ENCODE measurements around the gene NUDT4. TPM values are rescaled to one million over a fixed set of nuclear protein-coding genes. Genes with fewer than 3 reads are reported as not detected.
A peak's percentile ranks its signal among the peaks of the same experiment; 100 is the strongest.

Gene NUDT4
- total and polyA plus RNA-seq, 9 of the 15 experiments (the other 6 are each of a cell fraction or from before 2014, with no cell fraction given) = 38.1 to 164 (median 99.2) TPM

DNA sequence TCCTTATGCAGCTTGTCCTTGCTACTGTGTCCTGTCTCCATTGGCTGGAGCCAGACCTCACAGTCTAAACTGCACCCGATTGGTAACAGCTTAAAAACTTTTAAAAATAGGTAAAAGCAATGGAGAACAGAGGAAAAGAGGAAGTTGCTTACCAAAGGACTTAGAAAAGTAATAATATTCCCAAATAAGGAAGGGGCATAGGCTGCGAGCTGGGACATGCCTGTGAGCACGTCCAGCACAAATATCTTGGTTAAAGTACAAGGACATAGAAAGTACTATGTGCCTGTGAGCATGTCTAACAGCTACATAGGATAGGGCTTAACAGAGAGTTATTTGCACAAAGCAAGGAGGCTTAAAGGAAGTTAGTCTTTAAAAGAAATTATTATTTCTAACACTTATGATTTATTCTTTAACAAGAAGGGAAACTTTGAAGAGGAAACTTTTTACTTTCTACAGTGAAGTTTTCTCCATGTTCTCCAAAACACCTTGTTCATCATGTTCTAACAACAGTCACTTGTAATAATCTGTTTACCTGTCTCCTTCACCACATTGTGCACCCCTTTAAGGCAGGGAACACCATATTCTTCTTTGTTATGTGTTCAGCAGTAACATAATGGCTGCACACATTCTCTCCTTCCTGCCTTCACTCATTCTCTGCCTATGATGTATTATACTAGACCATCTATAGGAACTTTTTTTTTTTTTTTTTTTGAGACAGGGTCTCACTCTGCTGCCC lies 73.9 kb downstream of the NUDT4 start:
- Histone ChIP-seq H3K9me3 (replicated peaks; ENCODE audit: control insufficient read depth, insufficient read depth, low read depth, low read length) (no peaks in the 10 kb centered on the region), H3K9me1 (ENCODE audit: control insufficient read depth, insufficient read depth, low read length) (no peaks in the 10 kb centered on the region), H2AFZ (ENCODE audit: low read depth, low read length) (peak overlapping the region; percentile 65; the same call in 1 of the 2 replicates), H3K4me1 (replicated peaks in 1 of 2; ENCODE audit: control insufficient read depth in 2 of 2, insufficient read depth in 2 of 2, low read length in 2 of 2) (no peaks in the 10 kb centered on the region), H3K4me3 (no peak overlapping the region), H3K9ac (ENCODE audit: insufficient read depth in 1 of 2, low read depth in 2 of 2, low read length in 2 of 2) (no peak overlapping the region), H3K36me3 (ENCODE audit: control insufficient read depth, insufficient read depth, low read length) (no peaks in the 10 kb centered on the region), H3K27me3 (ENCODE audit: control insufficient read depth in 2 of 2, insufficient read depth in 2 of 2, low read length in 2 of 2) (no peaks in the 10 kb centered on the region), H3K4me2 (ENCODE audit: insufficient read depth, low read length) (no peak overlapping the region), H3K79me2 (ENCODE audit: control insufficient read depth, insufficient read depth, low read length) (no peaks in the 10 kb centered on the region), H3K27ac (ENCODE audit: extremely low read depth, low read depth, low read length) (no peak overlapping the region), H4K20me1 (replicated peaks; ENCODE audit: control insufficient read depth, insufficient read depth, low read length) (no peaks in the 10 kb centered on the region)
- DNase-seq (ENCODE audit: extremely low read depth in 1 of 4, low spot score in 3 of 4) (no peak), FAIRE-seq (no peak), ATAC-seq (no peak)
- ChIA-PET CTCF (ENCODE audit: low intra/inter-chr PET ratio) (no interaction called here), POLR2A (no interaction called here)
- in situ Hi-C loops (cut with MboI) (no loop called here), intact Hi-C loops (cut with micrococcal nuclease) (no loop called here)
- BruUV-seq (replicated peaks) = no TSS peak
- TF ChIP-seq, protein P1, sequence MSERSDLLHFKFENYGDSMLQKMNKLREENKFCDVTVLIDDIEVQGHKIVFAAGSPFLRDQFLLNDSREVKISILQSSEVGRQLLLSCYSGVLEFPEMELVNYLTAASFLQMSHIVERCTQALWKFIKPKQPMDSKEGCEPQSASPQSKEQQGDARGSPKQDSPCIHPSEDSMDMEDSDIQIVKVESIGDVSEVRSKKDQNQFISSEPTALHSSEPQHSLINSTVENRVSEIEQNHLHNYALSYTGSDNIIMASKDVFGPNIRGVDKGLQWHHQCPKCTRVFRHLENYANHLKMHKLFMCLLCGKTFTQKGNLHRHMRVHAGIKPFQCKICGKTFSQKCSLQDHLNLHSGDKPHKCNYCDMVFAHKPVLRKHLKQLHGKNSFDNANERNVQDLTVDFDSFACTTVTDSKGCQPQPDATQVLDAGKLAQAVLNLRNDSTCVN (CRISPR knock-in tag; IDR thresholded peaks at IDR 0.05) = no peak
- TF ChIP-seq TOE1 (IDR thresholded peaks at IDR 0.05; ENCODE audit: borderline replicate concordance) (no peak), TOE1 (CRISPR knock-in tag; IDR thresholded peaks at IDR 0.05; ENCODE audit: borderline replicate concordance, low read depth) (no peak), ZKSCAN1 (IDR thresholded peaks at IDR 0.05; ENCODE audit: low read depth, low read length) (no peak), SPI1 (IDR thresholded peaks at IDR 0.05; ENCODE audit: borderline replicate concordance, low read depth, low read length) (0 out of 2 replicates have a peak, but pooled peaks have one; percentile 33), SRF (CRISPR knock-in tag; IDR thresholded peaks at IDR 0.05) (peak in 1 of 2 experiments; percentile 85; a peak in 2 of 4 replicates)
- WGBS (ENCODE audit: insufficient coverage, low coverage, missing lambda C conversion rate) = 15% methylated on average over 3 of the region's 3 CpGs
